ENCODE results near the gene TCEAL2. TPM values are rescaled to one million over a fixed set of nuclear protein-coding genes. Genes with fewer than 3 reads are reported as not detected.
"Not testable (repeated sequence)": the region's sequence is repeated elsewhere in the genome, so short reads cannot be mapped to it uniquely, and the experiment has no call there.

The TCEAL2 gene
- total RNA-seq, 1 experiment from 2014 or later, result not detected

DNA sequence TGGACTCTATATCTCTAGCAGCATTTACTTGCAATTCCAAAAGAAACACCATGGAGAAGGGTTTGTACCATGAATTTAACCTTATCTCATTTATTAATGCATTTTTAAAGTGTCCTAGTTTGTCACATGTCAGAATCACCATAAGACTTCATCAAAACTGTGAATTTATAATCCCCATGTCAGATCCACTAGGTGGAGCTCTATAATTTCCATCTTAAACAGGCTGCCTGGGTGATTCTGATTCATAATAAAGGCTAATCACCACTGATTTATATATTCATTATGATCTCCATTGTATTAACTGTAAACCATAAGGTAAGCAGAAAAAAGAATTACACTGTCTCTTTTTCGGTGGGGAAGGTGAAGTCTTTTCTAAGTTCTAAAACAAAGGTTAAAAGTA lies 4.0 kb downstream of the TCEAL2 start:
- Histone ChIP-seq H3K36me3 (ENCODE audit: low read depth) (no peaks in the 10 kb centered on the region), H4K20me1 (ENCODE audit: insufficient read depth) (no peaks in the 10 kb centered on the region), H3K4me1 (replicated peaks; ENCODE audit: insufficient read depth) (no peaks in the 10 kb centered on the region), H3K27me3 (ENCODE audit: insufficient read depth, low read depth) (no peaks in the 10 kb centered on the region), H3F3A (ENCODE audit: insufficient read depth, low read depth) (no peaks in the 10 kb centered on the region), H3K9me3 (ENCODE audit: insufficient read depth, low read depth) (no peaks in the 10 kb centered on the region), H3K27ac (no peak overlapping the region), H3K9me2 (ENCODE audit: insufficient read depth) (no peaks in the 10 kb centered on the region), H2AFZ (no peak overlapping the region), H3K4me2 (no peak overlapping the region), H3K4me3 (no peak overlapping the region), H3K79me2 (ENCODE audit: low read depth) (no peaks in the 10 kb centered on the region)
- ChIA-PET CTCF (no interaction called here), POLR2A (ENCODE audit: unreplicated experiment) (no interaction called here)
- TF ChIP-seq CTCF (conservative IDR thresholded peaks at IDR 0.05) (peak; percentile 39), EZH2 (IDR thresholded peaks at IDR 0.05; ENCODE audit: low read depth) (no peak)
- no TSS peak for BruUV-seq (replicated peaks)
- DNase-seq, result no peak
- intact Hi-C loops (cut with micrococcal nuclease; ENCODE audit: unreplicated experiment), result loop anchor here (5.0 kb wide), 1 partner anchor 733 kb away; no protein-coding TSS in a partner anchor

- no peak overlapping the region for H3K4me3 ChIP-seq
- H4K20me1 ChIP-seq (ENCODE audit: insufficient read depth), result no peaks in the 10 kb centered on the region
- intact Hi-C loops (cut with micrococcal nuclease; ENCODE audit: unreplicated experiment), result no loop called here
- H3K27me3 ChIP-seq (ENCODE audit: insufficient read depth, low read depth), result no peaks in the 10 kb centered on the region
- no peaks in the 10 kb centered on the region for H3K9me3 ChIP-seq (ENCODE audit: insufficient read depth, low read depth)
- no peak overlapping the region for H3K27ac ChIP-seq
- no peaks in the 10 kb centered on the region for H3K9me2 ChIP-seq (ENCODE audit: insufficient read depth)
- DNase-seq, result no peak
- no peak overlapping the region for H2AFZ ChIP-seq
- no peaks in the 10 kb centered on the region for H3K79me2 ChIP-seq (ENCODE audit: low read depth)
- H3K4me2 ChIP-seq, result no peak overlapping the region
- POLR2A ChIA-PET (ENCODE audit: unreplicated experiment), result no interaction called here
- no peaks in the 10 kb centered on the region for H3K36me3 ChIP-seq (ENCODE audit: low read depth)
- no TSS peak for BruUV-seq (replicated peaks)
- CTCF ChIA-PET, result no interaction called here
- no peaks in the 10 kb centered on the region for H3K4me1 ChIP-seq (replicated peaks; ENCODE audit: insufficient read depth)
- no peaks in the 10 kb centered on the region for H3F3A ChIP-seq (ENCODE audit: insufficient read depth, low read depth)
- no peak for TF ChIP-seq EZH2 (IDR thresholded peaks at IDR 0.05; ENCODE audit: low read depth)
- TF ChIP-seq CTCF (conservative IDR thresholded peaks at IDR 0.05), result no peak
Measured at GRCh38 chrX:102138064-102138463, 12.6 kb downstream of the TCEAL2 start.

DNA sequence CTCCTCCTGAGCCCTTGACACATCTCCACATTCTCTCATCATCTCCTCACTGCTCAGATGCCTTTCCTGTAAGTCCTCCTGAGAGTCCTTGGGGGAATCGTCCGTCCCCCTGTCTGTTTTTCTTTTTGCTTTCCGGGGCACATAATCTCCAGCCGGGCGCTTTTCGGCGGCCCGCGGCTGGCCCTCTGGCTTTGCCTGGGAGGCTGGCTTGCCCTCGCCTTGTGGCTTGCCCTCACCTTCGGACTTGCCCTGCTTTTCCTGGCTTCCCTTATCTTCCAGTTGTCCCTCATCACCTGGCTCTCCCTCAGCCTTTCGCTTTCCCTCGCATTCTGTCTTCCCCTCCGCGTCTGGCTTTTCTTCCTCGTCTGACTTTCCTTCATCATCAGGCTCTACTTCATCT lies 15.4 kb downstream of the TCEAL2 start:
- POLR2A ChIA-PET (ENCODE audit: unreplicated experiment); intact Hi-C loops (cut with micrococcal nuclease; ENCODE audit: unreplicated experiment); H3K4me3 ChIP-seq; H3K79me2 ChIP-seq (ENCODE audit: low read depth); H3K4me2 ChIP-seq; H2AFZ ChIP-seq; H3K4me1 ChIP-seq (replicated peaks; ENCODE audit: insufficient read depth); H3K27me3 ChIP-seq (ENCODE audit: insufficient read depth, low read depth); H3F3A ChIP-seq (ENCODE audit: insufficient read depth, low read depth); BruUV-seq (replicated peaks); CTCF ChIA-PET; DNase-seq; H3K36me3 ChIP-seq (ENCODE audit: low read depth); H3K9me2 ChIP-seq (ENCODE audit: insufficient read depth); H4K20me1 ChIP-seq (ENCODE audit: insufficient read depth); H3K27ac ChIP-seq; H3K9me3 ChIP-seq (ENCODE audit: insufficient read depth, low read depth): not testable (repeated sequence)

GRCh38 chrX:102141631-102142030 lies 16.2 kb downstream of the TCEAL2 start:
- H3K4me3 ChIP-seq; H4K20me1 ChIP-seq (ENCODE audit: insufficient read depth); H3K27ac ChIP-seq; H2AFZ ChIP-seq; H3K9me2 ChIP-seq (ENCODE audit: insufficient read depth); H3K4me1 ChIP-seq (replicated peaks; ENCODE audit: insufficient read depth); H3K79me2 ChIP-seq (ENCODE audit: low read depth); DNase-seq; H3K4me2 ChIP-seq; H3K9me3 ChIP-seq (ENCODE audit: insufficient read depth, low read depth); BruUV-seq (replicated peaks); POLR2A ChIA-PET (ENCODE audit: unreplicated experiment); H3F3A ChIP-seq (ENCODE audit: insufficient read depth, low read depth); H3K36me3 ChIP-seq (ENCODE audit: low read depth); H3K27me3 ChIP-seq (ENCODE audit: insufficient read depth, low read depth); intact Hi-C loops (cut with micrococcal nuclease; ENCODE audit: unreplicated experiment); CTCF ChIA-PET: not testable (repeated sequence)

DNA sequence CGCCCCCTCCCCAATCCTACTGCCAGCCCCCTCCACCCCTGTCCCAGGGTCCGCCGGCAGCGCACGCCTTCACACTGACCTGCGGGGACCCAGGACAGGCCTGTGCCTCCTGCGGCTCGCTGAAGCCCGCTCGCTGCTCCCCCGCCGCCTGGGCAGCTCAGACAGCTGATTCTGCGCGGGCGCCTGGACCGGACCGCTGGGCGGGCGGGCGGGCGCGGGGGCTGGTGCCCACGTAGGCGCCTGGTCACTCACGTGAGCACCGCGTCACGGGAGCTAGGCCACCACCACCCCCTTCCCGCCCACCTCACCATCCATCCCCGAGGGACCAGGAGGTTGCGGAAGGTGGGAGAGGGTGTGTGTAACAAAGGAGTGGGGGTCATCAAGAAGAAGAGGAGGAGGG lies 16.8 kb downstream of the TCEAL2 start, which contains the start of gene TCEAL6:
Gene TCEAL6, minus strand, starts transcription at position 208 of the 400 bp plus-strand sequence.
- CTCF ChIA-PET; H3F3A ChIP-seq (ENCODE audit: insufficient read depth, low read depth); BruUV-seq (replicated peaks); H3K27ac ChIP-seq; H3K4me1 ChIP-seq (replicated peaks; ENCODE audit: insufficient read depth); H2AFZ ChIP-seq; H3K79me2 ChIP-seq (ENCODE audit: low read depth); H3K4me2 ChIP-seq; H3K36me3 ChIP-seq (ENCODE audit: low read depth); H3K9me3 ChIP-seq (ENCODE audit: insufficient read depth, low read depth); H3K27me3 ChIP-seq (ENCODE audit: insufficient read depth, low read depth); POLR2A ChIA-PET (ENCODE audit: unreplicated experiment); H3K9me2 ChIP-seq (ENCODE audit: insufficient read depth); H3K4me3 ChIP-seq; intact Hi-C loops (cut with micrococcal nuclease; ENCODE audit: unreplicated experiment); DNase-seq; H4K20me1 ChIP-seq (ENCODE audit: insufficient read depth): not testable (repeated sequence)

Measured in PC-9 (cell line).